ENCODE results near the gene CYP4F22.
"Not testable (repeated sequence)": the region's sequence is repeated elsewhere in the genome, so short reads cannot be mapped to it uniquely, and the experiment has no call there.

CYP4F22 gene

GRCh38 chr19:15488489-15489226 is 19.7 kb upstream of the CYP4F22 start:
- DNase-seq (ENCODE audit: low read depth in 2 of 2), result no peak

- no peak for DNase-seq (ENCODE audit: low read depth in 2 of 2)
These were observed 13.2 kb upstream of the CYP4F22 start for GRCh38 chr19:15495151-15495550.

GRCh38 chr19:15498156-15498858 is 10.0 kb upstream of the CYP4F22 start:
- DNase-seq (ENCODE audit: low read depth in 2 of 2), result no peak

- DNase-seq (ENCODE audit: low read depth in 2 of 2), result no peak
These were observed 9.4 kb upstream of the CYP4F22 start for GRCh38 chr19:15498910-15499309.

GRCh38 chr19:15501596-15501995 is 6.7 kb upstream of the CYP4F22 start:
- DNase-seq (ENCODE audit: low read depth in 2 of 2), result no peak

GRCh38 chr19:15502264-15502663 is 6.1 kb upstream of the CYP4F22 start:
- no peak for DNase-seq (ENCODE audit: low read depth in 2 of 2)

GRCh38 chr19:15506074-15506571 is 2.2 kb upstream of the CYP4F22 start:
- no peak for DNase-seq (ENCODE audit: low read depth in 2 of 2)

GRCh38 chr19:15507068-15508034 is 974 bp upstream of the CYP4F22 start:
- DNase-seq (ENCODE audit: low read depth in 2 of 2), result no peak

GRCh38 chr19:15511671-15512424 is 3.5 kb downstream of the CYP4F22 start:
- no peak for DNase-seq (ENCODE audit: low read depth in 2 of 2)

- DNase-seq (ENCODE audit: low read depth in 2 of 2), result not testable (repeated sequence)
These were observed 6.9 kb downstream of the CYP4F22 start for GRCh38 chr19:15515227-15515625.

- no peak for DNase-seq (ENCODE audit: low read depth in 2 of 2)
These were observed 8.0 kb downstream of the CYP4F22 start for GRCh38 chr19:15516363-15516762.

- DNase-seq (ENCODE audit: low read depth in 2 of 2), result no peak
These were observed 9.5 kb downstream of the CYP4F22 start for GRCh38 chr19:15517778-15518177.

- DNase-seq (ENCODE audit: low read depth in 2 of 2), result no peak
These were observed 11.2 kb downstream of the CYP4F22 start for GRCh38 chr19:15519433-15519976.

GRCh38 chr19:15524781-15525180 is 16.5 kb downstream of the CYP4F22 start:
- no peak for DNase-seq (ENCODE audit: low read depth in 2 of 2)

GRCh38 chr19:15525291-15525690 is 17.0 kb downstream of the CYP4F22 start:
- DNase-seq (ENCODE audit: low read depth in 2 of 2), result no peak

GRCh38 chr19:15526408-15526807 is 18.1 kb downstream of the CYP4F22 start:
- no peak for DNase-seq (ENCODE audit: low read depth in 2 of 2)

GRCh38 chr19:15527705-15528104 is 19.4 kb downstream of the CYP4F22 start:
- no peak for DNase-seq (ENCODE audit: low read depth in 2 of 2)

- DNase-seq (ENCODE audit: low read depth in 2 of 2), result no peak
These were observed 21.5 kb downstream of the CYP4F22 start for GRCh38 chr19:15529774-15530372.

- no peak for DNase-seq (ENCODE audit: low read depth in 2 of 2)
These were observed 24.6 kb downstream of the CYP4F22 start for GRCh38 chr19:15532779-15533521.

GRCh38 chr19:15533522-15533830 is 25.2 kb downstream of the CYP4F22 start:
- not testable (repeated sequence) for DNase-seq (ENCODE audit: low read depth in 2 of 2)
